DOHH2 (cell line): Measurements from ENCODE around the gene DNMT3A.

Experiments
- H3F3A ChIP-seq: fragments of 200-600 bp; sonication (generic), shearing (Covaris generic); 2 replicates; pipeline ENCODE4 v1.6.0; 2016; ENCODE audit warnings: antibody characterized with exemption, mild to moderate bottlenecking; ENCODE audit not compliant: control insufficient read depth, insufficient read depth
- H3K27ac ChIP-seq: fragments of 200-600 bp; sonication (generic); 2 replicates; pipeline ENCODE4 v1.5.1; 2014; ENCODE audit warnings: low read depth, mild to moderate bottlenecking, low read length, moderate library complexity
- H3K27me3 ChIP-seq: fragments of 200-600 bp; sonication (generic); 2 replicates; pipeline ENCODE4 v1.6.1; 2014; ENCODE audit warnings: mild to moderate bottlenecking, low read length, mixed read lengths; ENCODE audit not compliant: control insufficient read depth
- H3K36me3 ChIP-seq: fragments of 200-600 bp; sonication (generic); 2 replicates; pipeline ENCODE4 v1.6.1; 2014; ENCODE audit warnings: mild to moderate bottlenecking, low read length, moderate library complexity, mixed read lengths; ENCODE audit not compliant: control insufficient read depth
- H3K4me1 ChIP-seq: fragments of 200-600 bp; sonication (generic); 2 replicates; pipeline ENCODE4 v1.6.1; 2014; ENCODE audit warnings: mild to moderate bottlenecking, low read length, mixed read lengths; ENCODE audit not compliant: control insufficient read depth
- H3K4me2 ChIP-seq: fragments of 200-600 bp; sonication (generic); 2 replicates; pipeline ENCODE4 v1.6.0; 2014; ENCODE audit warnings: mild to moderate bottlenecking, low read length, moderate library complexity
- H3K4me3 ChIP-seq: fragments of 200-600 bp; sonication (generic); 2 replicates; pipeline ENCODE4 v1.5.1; 2014; ENCODE audit warnings: mild to moderate bottlenecking, low read length, mixed read lengths
- H3K79me2 ChIP-seq: fragments of 200-600 bp; sonication (generic); 2 replicates; pipeline ENCODE4 v1.6.1; 2014; ENCODE audit warnings: mild to moderate bottlenecking, low read length, mixed read lengths; ENCODE audit not compliant: control insufficient read depth
- H3K9me2 ChIP-seq: fragments of 200-600 bp; sonication (generic); replicated peaks from 2 replicates; pipeline ENCODE4 v1.6.1; 2014; ENCODE audit warnings: mild to moderate bottlenecking, low read length, mixed read lengths; ENCODE audit not compliant: control insufficient read depth
- H3K9me3 ChIP-seq: fragments of 200-600 bp; sonication (generic); 2 replicates; pipeline ENCODE4 v1.6.1; 2014; ENCODE audit warnings: antibody characterized with exemption, low read length, mixed read lengths; ENCODE audit not compliant: control insufficient read depth, insufficient read depth
- H4K20me1 ChIP-seq: fragments of 200-600 bp; sonication (generic); 2 replicates; pipeline ENCODE4 v1.6.0; 2014; ENCODE audit warnings: low read depth, mild to moderate bottlenecking, antibody characterized with exemption, low read length, moderate library complexity; ENCODE audit not compliant: control insufficient read depth, insufficient read depth
- EZH2phosphoT487 ChIP-seq: fragments of 200-600 bp; sonication (generic); IDR thresholded peaks from 2 replicates; pipeline ENCODE4 v1.6.1; 2017; ENCODE audit warnings: borderline replicate concordance, mild to moderate bottlenecking, antibody characterized with exemption, low read length, moderate library complexity, mixed read lengths
- TF ChIP-seq, protein P1 (sequence below): fragments of 200-600 bp; sonication (generic); IDR thresholded peaks from one replicate; pipeline ENCODE4 v1.5.1; 2014; ENCODE audit warnings: antibody characterized with exemption, mild to moderate bottlenecking, low read depth, low read length; ENCODE audit not compliant: poor library complexity, severe bottlenecking

DNMT3A gene

GRCh38 chr2:25256488-25256875 is 85.2 kb downstream of the DNMT3A start:
- no peaks in the 10 kb centered on the region for H4K20me1 ChIP-seq
- no peak overlapping the region for H3K4me2 ChIP-seq
- no peaks in the 10 kb centered on the region for H3K9me3 ChIP-seq
- no peaks in the 10 kb centered on the region for H3K79me2 ChIP-seq
- H3K27ac ChIP-seq, result no peak overlapping the region
- TF ChIP-seq, protein P1, sequence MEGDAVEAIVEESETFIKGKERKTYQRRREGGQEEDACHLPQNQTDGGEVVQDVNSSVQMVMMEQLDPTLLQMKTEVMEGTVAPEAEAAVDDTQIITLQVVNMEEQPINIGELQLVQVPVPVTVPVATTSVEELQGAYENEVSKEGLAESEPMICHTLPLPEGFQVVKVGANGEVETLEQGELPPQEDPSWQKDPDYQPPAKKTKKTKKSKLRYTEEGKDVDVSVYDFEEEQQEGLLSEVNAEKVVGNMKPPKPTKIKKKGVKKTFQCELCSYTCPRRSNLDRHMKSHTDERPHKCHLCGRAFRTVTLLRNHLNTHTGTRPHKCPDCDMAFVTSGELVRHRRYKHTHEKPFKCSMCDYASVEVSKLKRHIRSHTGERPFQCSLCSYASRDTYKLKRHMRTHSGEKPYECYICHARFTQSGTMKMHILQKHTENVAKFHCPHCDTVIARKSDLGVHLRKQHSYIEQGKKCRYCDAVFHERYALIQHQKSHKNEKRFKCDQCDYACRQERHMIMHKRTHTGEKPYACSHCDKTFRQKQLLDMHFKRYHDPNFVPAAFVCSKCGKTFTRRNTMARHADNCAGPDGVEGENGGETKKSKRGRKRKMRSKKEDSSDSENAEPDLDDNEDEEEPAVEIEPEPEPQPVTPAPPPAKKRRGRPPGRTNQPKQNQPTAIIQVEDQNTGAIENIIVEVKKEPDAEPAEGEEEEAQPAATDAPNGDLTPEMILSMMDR, result no peak
- no peak for TF ChIP-seq EZH2phosphoT487
- no peak overlapping the region for H3K4me3 ChIP-seq
- H3K4me1 ChIP-seq, result peaks cover 9% of the 10 kb centered on the region
- H3K36me3 ChIP-seq, result no peaks in the 10 kb centered on the region
- H3K9me2 ChIP-seq, result no peaks in the 10 kb centered on the region
- H3F3A ChIP-seq, result no peaks in the 10 kb centered on the region
- H3K27me3 ChIP-seq, result peaks cover 5% of the 10 kb centered on the region

GRCh38 chr2:25255745-25256487 is 85.8 kb downstream of the DNMT3A start:
- Histone ChIP-seq H4K20me1 (no peaks in the 10 kb centered on the region), H3K36me3 (no peaks in the 10 kb centered on the region), H3K4me3 (no peak overlapping the region), H3K4me1 (peaks cover 13% of the 10 kb centered on the region), H3K9me3 (no peaks in the 10 kb centered on the region), H3F3A (no peaks in the 10 kb centered on the region), H3K9me2 (no peaks in the 10 kb centered on the region), H3K4me2 (no peak overlapping the region), H3K27me3 (peaks cover 9% of the 10 kb centered on the region), H3K79me2 (no peaks in the 10 kb centered on the region), H3K27ac (no peak overlapping the region)
- TF ChIP-seq, protein P1, result no peak
- TF ChIP-seq EZH2phosphoT487, result no peak

GRCh38 chr2:25254961-25255360 is 86.8 kb downstream of the DNMT3A start:
- TF ChIP-seq, protein P1, result no peak
- TF ChIP-seq EZH2phosphoT487, result no peak
- H3K79me2 ChIP-seq, result no peaks in the 10 kb centered on the region
- peaks cover 13% of the 10 kb centered on the region for H3K4me1 ChIP-seq
- H3K36me3 ChIP-seq, result no peaks in the 10 kb centered on the region
- H3K4me2 ChIP-seq, result no peak overlapping the region
- H3K4me3 ChIP-seq, result no peak overlapping the region
- no peaks in the 10 kb centered on the region for H4K20me1 ChIP-seq
- H3K27me3 ChIP-seq, result peaks cover 18% of the 10 kb centered on the region
- no peaks in the 10 kb centered on the region for H3K9me2 ChIP-seq
- no peak overlapping the region for H3K27ac ChIP-seq
- no peaks in the 10 kb centered on the region for H3F3A ChIP-seq
- no peaks in the 10 kb centered on the region for H3K9me3 ChIP-seq
